PC-9 (cell line): Measurements from ENCODE around the gene GRIP1. TPM values are rescaled to one million over a fixed set of nuclear protein-coding genes. Genes with fewer than 3 reads are reported as not detected.

ENCODE experiments used
- BruUV-seq: library from RNA; stranded (reverse); fragments of 400-500 nt; replicated peaks from 2 replicates; lab custom pipeline; 2021; lab: Mats Ljungman, UMichigan
- CTCF ChIA-PET: fragments of 300-600 bp; sonication (Branson Sonifier 250); formaldehyde crosslinking; loops from one replicate; lab custom pipeline; 2022; ENCODE audit warnings: antibody characterized with exemption; lab: Charles Lee
- POLR2A ChIA-PET: fragments of 300-600 bp; sonication (Branson Sonifier 250); formaldehyde crosslinking; loops from one replicate; lab custom pipeline; 2022; ENCODE audit warnings: antibody characterized with exemption; ENCODE audit not compliant: unreplicated experiment; lab: Charles Lee
- DNase-seq, 2 experiments: peaks; one replicate each; pipeline versions ENCODE4 v3.0.0 to v3.0.0-alpha.2; 2015 to 2022; ENCODE audit warnings: mixed read lengths in 1 of 2
- H2AFZ ChIP-seq: fragments of 200-600 bp; sonication (generic); 2 replicates; pipeline ENCODE4 v1.8.1; 2017; ENCODE audit warnings: antibody characterized with exemption
- H3F3A ChIP-seq: fragments of 200-600 bp; sonication (generic); 2 replicates; pipeline ENCODE4 v1.8.1; 2017; ENCODE audit warnings: antibody characterized with exemption, mild to moderate bottlenecking, low read depth; ENCODE audit not compliant: insufficient read depth
- H3K27ac ChIP-seq: fragments of 200-600 bp; sonication (generic); 2 replicates; pipeline ENCODE4 v1.6.1; 2016; ENCODE audit warnings: mixed run types
- H3K27me3 ChIP-seq: fragments of 200-600 bp; sonication (generic); 2 replicates; pipeline ENCODE4 v1.6.1; 2016; ENCODE audit warnings: low read depth, mixed run types; ENCODE audit not compliant: insufficient read depth
- H3K36me3 ChIP-seq: fragments of 200-600 bp; sonication (generic); 2 replicates; pipeline ENCODE4 v1.6.1; 2016; ENCODE audit warnings: low read depth, mixed run types
- H3K4me1 ChIP-seq: fragments of 200-600 bp; sonication (generic); replicated peaks from 2 replicates; pipeline ENCODE4 v1.6.1; 2016; ENCODE audit warnings: mixed run types; ENCODE audit not compliant: insufficient read depth
- H3K4me2 ChIP-seq: fragments of 200-600 bp; sonication (generic); 2 replicates; pipeline ENCODE4 v1.6.1; 2017; ENCODE audit warnings: mixed run types
- H3K4me3 ChIP-seq: fragments of 200-600 bp; sonication (generic); 2 replicates; pipeline ENCODE4 v1.6.1; 2016; ENCODE audit warnings: mixed run types
- H3K79me2 ChIP-seq: fragments of 200-600 bp; sonication (generic); 2 replicates; pipeline ENCODE4 v1.6.1; 2017; ENCODE audit warnings: low read depth, mixed run types
- H3K9me2 ChIP-seq: fragments of 200-600 bp; sonication (generic); 2 replicates; pipeline ENCODE4 v1.8.1; 2017; ENCODE audit warnings: mild to moderate bottlenecking; ENCODE audit not compliant: insufficient read depth
- H3K9me3 ChIP-seq: fragments of 200-600 bp; sonication (generic); 2 replicates; pipeline ENCODE4 v1.8.1; 2016; ENCODE audit warnings: low read depth; ENCODE audit not compliant: insufficient read depth
- H4K20me1 ChIP-seq: fragments of 200-600 bp; sonication (generic); 2 replicates; pipeline ENCODE4 v1.8.1; 2017; ENCODE audit not compliant: insufficient read depth
- EZH2 ChIP-seq: fragments of 200-600 bp; sonication (generic); IDR thresholded peaks from 2 replicates; pipeline ENCODE4 v1.8.0; 2017; ENCODE audit warnings: antibody characterized with exemption, low read depth
- intact Hi-C: fragments of 100-400 bp; cut with micrococcal nuclease; formaldehyde crosslinking; loops from one replicate; pipeline ENCODE4 v1.10.0; 2022; ENCODE audit not compliant: unreplicated experiment
- total RNA-seq: library from RNA; stranded (reverse); gene quantifications from 2 replicates; pipeline ENCODE4 v1.2.3, GENCODE V29; 2021
- TF ChIP-seq, protein P1 (sequence below): fragments of 200-600 bp; sonication (generic); conservative IDR thresholded peaks from 2 replicates; pipeline ENCODE4 v1.6.1; 2017; ENCODE audit warnings: mixed run types, antibody characterized with exemption, mild to moderate bottlenecking, moderate library complexity

The GRIP1 gene
- total RNA-seq, 1 experiment from 2014 or later: 16.0 TPM

- no peak overlapping the region for H2AFZ ChIP-seq
- intact Hi-C loops: no loop called here
- TF ChIP-seq EZH2: no peak
- TF ChIP-seq, protein P1, sequence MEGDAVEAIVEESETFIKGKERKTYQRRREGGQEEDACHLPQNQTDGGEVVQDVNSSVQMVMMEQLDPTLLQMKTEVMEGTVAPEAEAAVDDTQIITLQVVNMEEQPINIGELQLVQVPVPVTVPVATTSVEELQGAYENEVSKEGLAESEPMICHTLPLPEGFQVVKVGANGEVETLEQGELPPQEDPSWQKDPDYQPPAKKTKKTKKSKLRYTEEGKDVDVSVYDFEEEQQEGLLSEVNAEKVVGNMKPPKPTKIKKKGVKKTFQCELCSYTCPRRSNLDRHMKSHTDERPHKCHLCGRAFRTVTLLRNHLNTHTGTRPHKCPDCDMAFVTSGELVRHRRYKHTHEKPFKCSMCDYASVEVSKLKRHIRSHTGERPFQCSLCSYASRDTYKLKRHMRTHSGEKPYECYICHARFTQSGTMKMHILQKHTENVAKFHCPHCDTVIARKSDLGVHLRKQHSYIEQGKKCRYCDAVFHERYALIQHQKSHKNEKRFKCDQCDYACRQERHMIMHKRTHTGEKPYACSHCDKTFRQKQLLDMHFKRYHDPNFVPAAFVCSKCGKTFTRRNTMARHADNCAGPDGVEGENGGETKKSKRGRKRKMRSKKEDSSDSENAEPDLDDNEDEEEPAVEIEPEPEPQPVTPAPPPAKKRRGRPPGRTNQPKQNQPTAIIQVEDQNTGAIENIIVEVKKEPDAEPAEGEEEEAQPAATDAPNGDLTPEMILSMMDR: no peak
- ChIA-PET CTCF (no interaction called here), POLR2A (no interaction called here)
- H3K36me3 ChIP-seq: no peaks in the 10 kb centered on the region
- no peaks in the 10 kb centered on the region for H3K9me3 ChIP-seq
- DNase-seq: no peak
- no peaks in the 10 kb centered on the region for H4K20me1 ChIP-seq
- H3K4me3 ChIP-seq: no peak overlapping the region
- no peaks in the 10 kb centered on the region for H3K9me2 ChIP-seq
- H3K27me3 ChIP-seq: no peaks in the 10 kb centered on the region
- H3K4me2 ChIP-seq: no peak overlapping the region
- H3K79me2 ChIP-seq: no peaks in the 10 kb centered on the region
- no TSS peak for BruUV-seq
- no peaks in the 10 kb centered on the region for H3K4me1 ChIP-seq
- H3K27ac ChIP-seq: no peak overlapping the region
- no peaks in the 10 kb centered on the region for H3F3A ChIP-seq
These were observed 255.6 kb downstream of the GRIP1 start for GRCh38 chr12:66423266-66423665.

- TF ChIP-seq EZH2: no peak
- TF ChIP-seq, protein P1: no peak
- Histone ChIP-seq H3K9me2 (no peaks in the 10 kb centered on the region), H3K27ac (no peak overlapping the region), H3F3A (no peaks in the 10 kb centered on the region), H3K36me3 (no peaks in the 10 kb centered on the region), H3K9me3 (no peaks in the 10 kb centered on the region), H3K27me3 (no peaks in the 10 kb centered on the region), H3K4me3 (no peak overlapping the region), H3K79me2 (no peaks in the 10 kb centered on the region), H4K20me1 (no peaks in the 10 kb centered on the region), H2AFZ (no peak overlapping the region), H3K4me2 (no peak overlapping the region), H3K4me1 (no peaks in the 10 kb centered on the region)
- intact Hi-C loops: no loop called here
- ChIA-PET CTCF (no interaction called here), POLR2A (no interaction called here)
- DNase-seq: no peak
- BruUV-seq: no TSS peak
These were observed 260.0 kb downstream of the GRIP1 start for GRCh38 chr12:66418908-66419307.

- CTCF ChIA-PET: no interaction called here
- intact Hi-C loops: no loop called here
These were observed 261.7 kb downstream of the GRIP1 start for GRCh38 chr12:66417217-66417616.

More at GRCh38 chr12:66417217-66417616, 261.7 kb downstream of the GRIP1 start:
- Histone ChIP-seq H3K9me3 (no peaks in the 10 kb centered on the region), H3K4me2 (no peak overlapping the region), H3F3A (no peaks in the 10 kb centered on the region), H3K4me1 (no peaks in the 10 kb centered on the region), H3K27me3 (no peaks in the 10 kb centered on the region), H4K20me1 (no peaks in the 10 kb centered on the region), H3K27ac (no peak overlapping the region), H3K79me2 (no peaks in the 10 kb centered on the region), H3K9me2 (no peaks in the 10 kb centered on the region), H3K4me3 (no peak overlapping the region), H2AFZ (no peak overlapping the region), H3K36me3 (no peaks in the 10 kb centered on the region)
- DNase-seq: no peak
- BruUV-seq: no TSS peak
- TF ChIP-seq, protein P1: no peak
- TF ChIP-seq EZH2: no peak
- POLR2A ChIA-PET: no interaction called here
